8988T (cell line): ENCODE data around the gene DOK4.
"Not testable (repeated sequence)": the region's sequence is repeated elsewhere in the genome, so short reads cannot be mapped to it uniquely, and the experiment has no call there.

ENCODE experiments used
- DNase-seq: peaks from one replicate; pipeline ENCODE4 v3.0.0; 2011

DOK4 gene

GRCh38 chr16:57475711-57476339, 10.5 kb downstream of the DOK4 start:
- DNase-seq: peak; percentile 91

- no peak for DNase-seq
Observed at GRCh38 chr16:57474671-57475661, 11.3 kb downstream of the DOK4 start.

GRCh38 chr16:57473906-57474305, 12.4 kb downstream of the DOK4 start:
- no peak for DNase-seq

GRCh38 chr16:57473176-57473840, 13.0 kb downstream of the DOK4 start:
- DNase-seq: no peak

DNA sequence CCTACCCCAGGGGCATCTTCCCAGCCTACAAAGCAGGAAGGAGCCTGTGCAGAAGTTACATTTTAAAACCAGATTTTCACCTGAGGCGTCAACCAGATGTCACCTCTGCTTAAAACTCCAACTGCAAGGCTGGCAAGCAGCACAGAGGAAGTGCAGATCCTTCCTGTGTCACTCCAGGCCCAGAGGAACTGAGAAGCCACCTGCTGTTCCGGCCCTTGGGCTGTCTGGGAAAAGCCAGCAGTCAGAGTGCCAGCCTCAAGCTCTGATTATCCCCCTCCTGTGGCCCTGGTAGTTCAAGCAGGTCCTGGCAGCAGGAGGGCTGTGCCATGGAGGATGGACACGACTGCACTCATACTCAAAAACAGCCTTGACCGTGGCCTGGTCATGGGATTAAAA, 13.6 kb downstream of the DOK4 start:
- DNase-seq: peak; percentile 86

- peak; percentile 29 for DNase-seq
Observed at GRCh38 chr16:57471852-57472664, 14.2 kb downstream of the DOK4 start.

- DNase-seq: no peak
Observed at GRCh38 chr16:57471209-57471608, 15.1 kb downstream of the DOK4 start.

DNA sequence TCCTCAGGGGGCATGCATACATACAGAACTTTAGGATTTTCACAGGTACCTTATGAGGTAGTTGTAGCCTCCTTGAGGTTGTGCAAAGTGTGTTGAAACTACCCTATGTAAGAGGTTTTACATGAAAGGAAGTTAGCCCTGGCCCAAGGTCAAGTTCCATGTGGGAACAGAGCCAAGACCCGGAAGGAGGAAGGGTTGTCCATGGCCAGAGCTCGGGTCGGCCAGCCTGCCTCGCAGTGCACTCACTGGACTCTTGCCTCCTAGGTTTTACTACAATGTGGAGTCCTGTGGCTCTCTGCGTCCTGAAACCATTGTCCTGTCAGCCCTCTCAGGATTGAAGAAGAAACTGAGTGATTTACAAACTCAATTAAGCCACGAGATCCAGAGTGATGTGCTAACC, 15.6 kb downstream of the DOK4 start:
- DNase-seq: no peak

DNA sequence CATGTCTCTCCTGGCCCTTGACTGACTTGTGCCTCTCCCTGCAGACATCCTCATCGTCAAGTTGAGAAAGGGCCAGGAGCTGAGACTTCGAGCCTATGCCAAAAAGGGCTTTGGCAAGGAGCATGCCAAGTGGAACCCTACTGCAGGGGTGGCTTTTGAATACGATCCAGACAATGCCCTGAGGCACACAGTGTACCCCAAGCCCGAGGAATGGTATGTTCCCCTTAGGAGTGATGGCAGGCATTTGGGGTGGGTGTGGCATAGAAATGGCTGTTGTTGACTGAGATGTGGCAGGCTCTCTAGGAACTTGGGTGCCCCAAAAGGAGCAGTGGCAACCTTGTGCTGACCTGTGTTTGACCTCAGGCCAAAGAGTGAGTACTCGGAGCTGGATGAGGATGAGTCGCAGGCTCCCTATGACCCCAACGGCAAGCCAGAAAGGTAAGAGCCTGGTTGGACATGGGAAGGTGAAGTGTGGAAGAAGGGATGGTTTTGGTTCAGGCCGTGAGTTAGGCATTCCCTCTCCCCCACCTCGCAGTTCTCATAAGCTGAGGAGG, 16.3 kb downstream of the DOK4 start:
- no peak for DNase-seq

- DNase-seq: no peak
Observed at GRCh38 chr16:57469046-57469445, 17.2 kb downstream of the DOK4 start.

DNA sequence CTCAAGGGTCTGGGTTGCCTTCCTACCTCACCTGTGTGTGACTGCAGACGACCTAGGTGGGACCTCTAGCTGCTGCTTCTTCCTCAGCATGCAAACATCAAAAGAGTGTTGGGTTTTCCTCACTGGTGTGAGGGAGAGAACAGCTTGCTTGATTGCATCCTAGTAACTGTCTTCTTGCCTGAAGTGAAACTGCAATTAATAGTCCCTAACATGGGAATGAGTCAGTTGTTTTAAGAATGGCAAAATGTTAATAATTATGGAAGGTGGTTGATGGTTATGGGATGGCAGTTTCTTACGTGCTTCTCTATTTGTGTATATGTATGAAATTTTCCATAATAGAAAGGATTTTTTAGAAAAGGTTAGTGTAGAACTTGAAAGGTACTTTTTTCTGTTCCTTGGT, 17.9 kb downstream of the DOK4 start:
- no peak for DNase-seq

GRCh38 chr16:57464523-57464922, 21.8 kb downstream of the DOK4 start:
- DNase-seq: no peak

DNA sequence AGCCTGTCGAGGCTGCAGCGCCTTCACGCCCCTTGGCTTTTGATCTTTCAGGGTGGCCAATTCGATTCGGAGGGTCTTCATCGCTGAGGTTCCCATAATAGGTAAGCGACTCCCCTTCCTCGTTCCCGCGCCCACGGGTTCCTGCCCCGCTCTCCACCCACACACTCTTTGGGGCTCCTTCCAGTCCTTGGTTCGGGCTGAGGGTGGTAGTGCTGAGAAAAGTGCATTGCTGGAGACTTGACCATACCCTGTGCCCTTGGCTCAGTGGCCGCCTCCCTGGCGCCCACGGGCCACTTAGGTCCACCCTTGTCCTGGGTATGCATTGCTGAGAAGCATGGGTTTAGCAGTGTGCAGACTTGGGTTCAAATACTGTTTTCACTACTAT, 23.3 kb downstream of the DOK4 start:
- no peak for DNase-seq

DNA sequence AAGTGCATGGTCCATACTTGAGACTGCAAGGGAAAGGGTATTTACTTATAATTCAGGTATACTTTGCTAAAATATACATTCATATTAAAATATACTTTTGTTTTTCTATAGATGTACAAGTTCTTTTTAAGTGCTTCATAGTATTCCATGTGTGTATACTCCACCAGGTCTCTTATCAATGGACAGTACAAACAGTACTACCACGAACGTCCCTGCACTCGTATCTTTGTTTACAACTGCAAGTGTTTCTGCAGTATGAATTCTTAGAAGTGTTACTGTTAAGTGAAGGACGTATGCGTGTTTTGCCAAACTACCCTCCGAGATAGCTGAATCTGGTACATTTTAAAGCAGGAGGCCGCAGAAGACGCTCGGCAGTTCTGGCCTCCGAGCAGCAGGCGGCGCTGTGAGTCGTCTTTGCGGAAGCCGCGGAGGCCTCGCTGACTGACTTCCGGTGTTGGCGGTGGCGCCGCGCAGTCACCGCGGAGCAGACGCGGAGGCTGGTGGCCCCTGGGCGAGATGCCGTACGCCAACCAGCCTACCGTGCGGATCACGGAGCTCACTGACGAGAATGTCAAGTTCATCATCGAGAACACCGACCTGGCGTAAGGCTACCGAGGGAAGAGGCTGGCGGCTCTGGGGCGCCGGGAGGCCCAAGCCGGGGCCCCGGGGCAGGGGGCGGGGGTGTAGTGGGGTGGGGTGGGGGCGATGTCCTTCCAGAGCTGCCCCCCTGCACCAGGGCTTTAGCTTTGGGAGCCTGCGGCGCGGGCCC, 23.9 kb downstream of the DOK4 start, which contains the start of gene POLR2C:
Gene POLR2C (plus strand): TSS at position 471 of the 769 bp plus-strand sequence. CDS start 46 bp downstream, at position 517.
- peak; percentile 89 for DNase-seq

DNA sequence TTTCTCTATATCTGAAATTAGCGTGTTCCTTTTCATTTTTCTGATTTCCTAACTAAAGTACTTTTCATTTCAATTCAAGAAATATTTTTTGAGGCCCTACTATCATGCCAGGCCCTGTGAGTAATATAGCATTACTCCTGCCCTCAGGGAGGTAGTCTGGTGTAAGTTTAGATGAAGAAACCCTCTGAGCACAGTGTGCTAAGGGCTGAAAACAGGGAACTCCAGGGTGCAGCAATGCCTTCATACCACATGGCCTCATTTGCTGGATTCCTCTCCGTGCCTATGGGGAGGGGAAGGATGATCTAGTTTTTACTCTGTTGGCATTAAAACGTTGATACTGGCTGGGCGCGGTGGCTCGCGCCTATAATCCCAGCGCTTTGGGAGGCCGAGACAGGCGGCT, 34.3 kb downstream of the DOK4 start:
- no peak for DNase-seq

- peak; percentile 84 for DNase-seq
Observed at GRCh38 chr16:57447186-57447962, 38.9 kb downstream of the DOK4 start, which contains the start of the genes CIAPIN1 and COQ9. Gene CIAPIN1, minus strand, starts transcription at chr16:57447385. Its CDS starts 6,457 bp downstream, at chr16:57440928. Gene COQ9, plus strand, starts transcription at chr16:57447479. Its CDS starts 27 bp downstream, at chr16:57447506.

GRCh38 chr16:57446531-57447185, 39.6 kb downstream of the DOK4 start:
- no peak for DNase-seq

- no peak for DNase-seq
Observed at GRCh38 chr16:57445510-57445909, 40.8 kb downstream of the DOK4 start.

DNA sequence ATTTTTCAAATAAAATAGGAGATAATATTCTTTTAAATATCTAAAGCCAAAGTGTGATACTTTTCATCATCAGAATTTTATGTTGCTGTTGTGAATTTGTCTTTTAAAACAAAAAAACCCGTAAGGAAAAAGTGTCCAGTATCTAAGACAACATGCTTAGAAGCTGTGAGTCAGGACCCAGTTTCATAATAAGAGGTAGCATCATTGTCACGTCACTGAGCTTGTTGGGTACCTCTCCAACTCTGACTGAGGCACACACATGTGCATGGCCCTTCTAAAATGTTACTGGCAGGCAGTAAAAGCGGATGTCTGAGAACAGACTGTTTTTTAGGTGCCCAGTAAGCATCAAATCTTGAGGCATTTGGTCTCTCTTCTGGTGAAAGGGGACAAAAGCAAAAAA, 41.6 kb downstream of the DOK4 start:
- no peak for DNase-seq

GRCh38 chr16:57440551-57440950, 45.7 kb downstream of the DOK4 start:
- DNase-seq: not testable (repeated sequence)
